ENCODE results near the gene MED8.

- no peak for TF ChIP-seq HOXA7 (CRISPR knock-in tag; IDR thresholded peaks at IDR 0.05)
- no peak for TF ChIP-seq POLR2A (IDR thresholded peaks at IDR 0.05; ENCODE audit: low read length)
- TF ChIP-seq CHD2 (IDR thresholded peaks at IDR 0.05; ENCODE audit: low read length, partially characterized antibody), result no peak
- no peak for TF ChIP-seq MAX (IDR thresholded peaks at IDR 0.05)
- TF ChIP-seq ZC3H11A (IDR thresholded peaks at IDR 0.05), result no peak
- TF ChIP-seq CTCF (IDR thresholded peaks at IDR 0.05), result no peak
- no peak for TF ChIP-seq ESRRA (IDR thresholded peaks at IDR 0.05; ENCODE audit: borderline replicate concordance, low read length)
- no peak for TF ChIP-seq KDM1A (IDR thresholded peaks at IDR 0.05; ENCODE audit: low read depth)
- TF ChIP-seq, protein P1, sequence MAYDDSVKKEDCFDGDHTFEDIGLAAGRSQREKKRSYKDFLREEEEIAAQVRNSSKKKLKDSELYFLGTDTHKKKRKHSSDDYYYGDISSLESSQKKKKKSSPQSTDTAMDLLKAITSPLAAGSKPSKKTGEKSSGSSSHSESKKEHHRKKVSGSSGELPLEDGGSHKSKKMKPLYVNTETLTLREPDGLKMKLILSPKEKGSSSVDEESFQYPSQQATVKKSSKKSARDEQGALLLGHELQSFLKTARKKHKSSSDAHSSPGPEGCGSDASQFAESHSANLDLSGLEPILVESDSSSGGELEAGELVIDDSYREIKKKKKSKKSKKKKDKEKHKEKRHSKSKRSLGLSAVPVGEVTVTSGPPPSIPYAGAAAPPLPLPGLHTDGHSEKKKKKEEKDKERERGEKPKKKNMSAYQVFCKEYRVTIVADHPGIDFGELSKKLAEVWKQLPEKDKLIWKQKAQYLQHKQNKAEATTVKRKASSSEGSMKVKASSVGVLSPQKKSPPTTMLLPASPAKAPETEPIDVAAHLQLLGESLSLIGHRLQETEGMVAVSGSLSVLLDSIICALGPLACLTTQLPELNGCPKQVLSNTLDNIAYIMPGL (CRISPR knock-in tag; IDR thresholded peaks at IDR 0.05; ENCODE audit: borderline replicate concordance), result no peak
- TF ChIP-seq, protein P2, sequence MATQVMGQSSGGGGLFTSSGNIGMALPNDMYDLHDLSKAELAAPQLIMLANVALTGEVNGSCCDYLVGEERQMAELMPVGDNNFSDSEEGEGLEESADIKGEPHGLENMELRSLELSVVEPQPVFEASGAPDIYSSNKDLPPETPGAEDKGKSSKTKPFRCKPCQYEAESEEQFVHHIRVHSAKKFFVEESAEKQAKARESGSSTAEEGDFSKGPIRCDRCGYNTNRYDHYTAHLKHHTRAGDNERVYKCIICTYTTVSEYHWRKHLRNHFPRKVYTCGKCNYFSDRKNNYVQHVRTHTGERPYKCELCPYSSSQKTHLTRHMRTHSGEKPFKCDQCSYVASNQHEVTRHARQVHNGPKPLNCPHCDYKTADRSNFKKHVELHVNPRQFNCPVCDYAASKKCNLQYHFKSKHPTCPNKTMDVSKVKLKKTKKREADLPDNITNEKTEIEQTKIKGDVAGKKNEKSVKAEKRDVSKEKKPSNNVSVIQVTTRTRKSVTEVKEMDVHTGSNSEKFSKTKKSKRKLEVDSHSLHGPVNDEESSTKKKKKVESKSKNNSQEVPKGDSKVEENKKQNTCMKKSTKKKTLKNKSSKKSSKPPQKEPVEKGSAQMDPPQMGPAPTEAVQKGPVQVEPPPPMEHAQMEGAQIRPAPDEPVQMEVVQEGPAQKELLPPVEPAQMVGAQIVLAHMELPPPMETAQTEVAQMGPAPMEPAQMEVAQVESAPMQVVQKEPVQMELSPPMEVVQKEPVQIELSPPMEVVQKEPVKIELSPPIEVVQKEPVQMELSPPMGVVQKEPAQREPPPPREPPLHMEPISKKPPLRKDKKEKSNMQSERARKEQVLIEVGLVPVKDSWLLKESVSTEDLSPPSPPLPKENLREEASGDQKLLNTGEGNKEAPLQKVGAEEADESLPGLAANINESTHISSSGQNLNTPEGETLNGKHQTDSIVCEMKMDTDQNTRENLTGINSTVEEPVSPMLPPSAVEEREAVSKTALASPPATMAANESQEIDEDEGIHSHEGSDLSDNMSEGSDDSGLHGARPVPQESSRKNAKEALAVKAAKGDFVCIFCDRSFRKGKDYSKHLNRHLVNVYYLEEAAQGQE (IDR thresholded peaks at IDR 0.05), result no peak
- no peak for TF ChIP-seq JUNB (IDR thresholded peaks at IDR 0.05)
- no peak for TF ChIP-seq CBX2 (IDR thresholded peaks at IDR 0.05; ENCODE audit: borderline replicate concordance, low read depth)
- no peak for TF ChIP-seq RNF2 (IDR thresholded peaks at IDR 0.05; ENCODE audit: borderline replicate concordance, low read depth)
These were observed 49.0 kb downstream of the MED8 start for GRCh38 chr1:43340559-43340958.
